Ovary (tissue), 3 donors: ENCODE data around the gene ERN1.

Experiments
- CTCF ChIP-seq, 3 donors: fragments of 450-650 bp in 2 of 3; fragments of 200-600 bp in 1 of 3; IDR thresholded peaks; one replicate each; pipeline versions ENCODE4 v1.5.1 to v1.8.0; 2016 to 2022; ENCODE audit warnings: antibody characterized with exemption in 3 of 3, mild to moderate bottlenecking in 1 of 3
- POLR2A ChIP-seq: fragments of 450-650 bp; IDR thresholded peaks from one replicate; pipeline ENCODE4 v1.6.1; 2017; ENCODE audit warnings: antibody characterized with exemption, mild to moderate bottlenecking, moderate library complexity
- donor health status: DM: no; HTN: no; CAD: no.

GRCh38 chr17:64129515-64129764 is 504 bp downstream of the ERN1 start:
- TF ChIP-seq CTCF (IDR thresholded peaks at IDR 0.05) (no peak), POLR2A (no peak)
